GM12801 (cell line): Measurements from ENCODE around the gene FAM3C.

Experiments used
- CTCF ChIP-seq: IDR thresholded peaks from one replicate; pipeline ENCODE4 v1.5.1; 2011; ENCODE audit warnings: control low read depth; ENCODE audit not compliant: insufficient read length; ENCODE audit errors: extremely low read depth

FAM3C gene

GRCh38 chr7:121416533-121416932 lies 20.4 kb upstream of the FAM3C start:
- TF ChIP-seq CTCF, result no peak

GRCh38 chr7:121414436-121414835 lies 18.3 kb upstream of the FAM3C start:
- no peak for TF ChIP-seq CTCF

- no peak for TF ChIP-seq CTCF
These were observed 15.5 kb upstream of the FAM3C start for GRCh38 chr7:121411597-121411979.

GRCh38 chr7:121410829-121411596 lies 14.9 kb upstream of the FAM3C start:
- no peak for TF ChIP-seq CTCF

DNA sequence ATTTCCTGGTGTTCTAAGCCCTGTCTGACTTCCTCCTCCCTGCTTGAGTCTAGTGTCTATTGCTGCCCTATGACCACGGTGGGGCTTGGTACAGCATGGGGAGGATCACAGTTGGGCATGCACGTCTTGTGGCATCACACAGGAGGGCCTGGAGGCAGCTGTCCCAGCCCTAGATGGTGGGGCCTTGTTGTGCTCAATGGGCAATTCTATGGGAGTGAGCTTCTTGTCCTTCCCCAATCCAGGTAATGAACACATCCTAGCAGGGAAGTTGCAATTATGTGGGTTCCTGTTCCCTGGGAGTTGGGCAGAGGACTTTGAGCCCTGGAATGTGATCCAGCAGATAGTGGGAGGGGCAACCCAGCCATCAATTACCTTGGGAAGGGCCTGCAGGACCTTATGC lies 10.8 kb upstream of the FAM3C start:
- TF ChIP-seq CTCF, result no peak

DNA sequence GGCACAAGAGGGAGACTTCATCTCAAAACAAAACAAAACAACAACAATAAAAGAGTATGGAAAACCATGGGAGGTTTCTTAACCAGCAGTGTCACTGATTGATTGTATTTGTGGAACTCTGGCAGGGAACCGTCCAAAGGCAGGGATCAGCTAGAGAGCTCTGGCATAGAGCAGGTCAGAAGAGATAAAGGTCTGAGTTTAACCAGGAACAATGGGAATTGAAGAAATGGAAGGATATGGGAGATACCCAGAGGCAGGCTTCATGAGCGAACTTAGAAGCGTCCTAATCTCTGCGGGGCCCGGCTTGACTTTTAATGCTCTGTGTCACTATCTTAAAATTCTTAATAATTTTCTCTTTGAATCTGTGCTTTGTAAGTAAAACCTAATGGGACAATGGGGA lies 10.4 kb upstream of the FAM3C start:
- no peak for TF ChIP-seq CTCF

GRCh38 chr7:121404348-121404747 lies 8.2 kb upstream of the FAM3C start:
- TF ChIP-seq CTCF, result no peak
